Middle frontal gyrus (tissue), 1 donor: Measurements from ENCODE around the gene TBX2.

Source experiments
- DNase-seq: peaks from one replicate; pipeline ENCODE4 v3.0.0-alpha.2; 2015; ENCODE audit warnings: low spot score; ENCODE audit errors: extremely low spot score

The TBX2 gene

GRCh38 chr17:61453566-61454380 lies 54.1 kb downstream of the TBX2 start:
- no peak for DNase-seq

- DNase-seq = no peak
These were observed 55.0 kb downstream of the TBX2 start for GRCh38 chr17:61454381-61455323.

- no peak for DNase-seq
These were observed 55.8 kb downstream of the TBX2 start for GRCh38 chr17:61455324-61456060.

- DNase-seq = no peak
These were observed 56.5 kb downstream of the TBX2 start for GRCh38 chr17:61456061-61456681.

- DNase-seq = no peak
These were observed 57.1 kb downstream of the TBX2 start for GRCh38 chr17:61456688-61457225.

GRCh38 chr17:61457226-61457983 lies 57.8 kb downstream of the TBX2 start:
- no peak for DNase-seq

- no peak for DNase-seq
These were observed 58.4 kb downstream of the TBX2 start for GRCh38 chr17:61458000-61458399.

GRCh38 chr17:61458421-61459141 lies 58.9 kb downstream of the TBX2 start:
- no peak for DNase-seq
